Parathyroid adenoma (tissue), 2 donors: ENCODE measurements around the gene GLG1.

Source experiments
- H2AFZ ChIP-seq: fragments of 300-600 bp; sonication (generic); one replicate; pipeline ENCODE4 v1.7.0; 2017; ENCODE audit warnings: antibody characterized with exemption, mild to moderate bottlenecking
- H3K27ac ChIP-seq: fragments of 300-600 bp; sonication (generic); one replicate; pipeline ENCODE4 v1.7.0; 2017
- H3K27me3 ChIP-seq: fragments of 300-600 bp; sonication (generic); one replicate; pipeline ENCODE4 v1.7.0; 2017; ENCODE audit warnings: low read length; ENCODE audit not compliant: control insufficient read depth, insufficient read depth
- H3K36me3 ChIP-seq: fragments of 300-600 bp; sonication (generic); one replicate; pipeline ENCODE4 v1.7.0; 2017; ENCODE audit warnings: low read length; ENCODE audit not compliant: control insufficient read depth, insufficient read depth
- H3K4me1 ChIP-seq: fragments of 300-600 bp; sonication (generic); one replicate; pipeline ENCODE4 v1.7.0; 2017; ENCODE audit warnings: control low read depth
- H3K4me2 ChIP-seq: fragments of 300-600 bp; sonication (generic); one replicate; pipeline ENCODE4 v1.7.0; 2017; ENCODE audit warnings: low read length
- H3K4me3 ChIP-seq: fragments of 300-600 bp; sonication (generic); one replicate; pipeline ENCODE4 v1.7.0; 2017; ENCODE audit warnings: low read depth, low read length
- H3K79me2 ChIP-seq: fragments of 300-600 bp; sonication (generic); one replicate; pipeline ENCODE4 v1.7.0; 2017; ENCODE audit warnings: control low read depth
- H3K9ac ChIP-seq: fragments of 300-600 bp; sonication (generic); one replicate; pipeline ENCODE4 v1.7.0; 2017; ENCODE audit warnings: mild to moderate bottlenecking
- H3K9me3 ChIP-seq: fragments of 300-600 bp; sonication (generic); one replicate; pipeline ENCODE4 v1.7.0; 2017; ENCODE audit warnings: low read length; ENCODE audit not compliant: control insufficient read depth
- CTCF ChIP-seq: fragments of 300-600 bp; sonication (generic); IDR thresholded peaks from one replicate; pipeline ENCODE4 v1.7.0; 2017; ENCODE audit warnings: antibody characterized with exemption, mild to moderate bottlenecking
- donor health status: primary hyperparathyroidism.

Gene GLG1

GRCh38 chr16:74578838-74579237, 28.1 kb downstream of the GLG1 start:
- Histone ChIP-seq H3K27me3 (no peaks in the 10 kb centered on the region), H3K4me3 (no peak overlapping the region), H3K4me2 (no peak overlapping the region), H3K9ac (no peak overlapping the region), H3K79me2 (peaks cover 56% of the 10 kb centered on the region), H3K27ac (no peak overlapping the region), H3K9me3 (no peaks in the 10 kb centered on the region), H3K36me3 (no peaks in the 10 kb centered on the region), H3K4me1 (peaks cover 7% of the 10 kb centered on the region), H2AFZ (no peak overlapping the region)
- no peak for TF ChIP-seq CTCF

- Histone ChIP-seq H3K4me3 (no peak overlapping the region), H3K27me3 (no peaks in the 10 kb centered on the region), H3K4me2 (no peak overlapping the region), H3K36me3 (no peaks in the 10 kb centered on the region), H3K79me2 (peaks cover 54% of the 10 kb centered on the region), H3K4me1 (peaks cover 6% of the 10 kb centered on the region), H3K9ac (no peak overlapping the region), H3K9me3 (no peaks in the 10 kb centered on the region), H2AFZ (no peak overlapping the region), H3K27ac (no peak overlapping the region)
- no peak for TF ChIP-seq CTCF
Measured at GRCh38 chr16:74578433-74578832, 28.5 kb downstream of the GLG1 start.

- Histone ChIP-seq H2AFZ (no peak overlapping the region), H3K27me3 (no peaks in the 10 kb centered on the region), H3K27ac (no peak overlapping the region), H3K79me2 (peaks cover 49% of the 10 kb centered on the region), H3K4me2 (no peak overlapping the region), H3K9ac (no peak overlapping the region), H3K36me3 (no peaks in the 10 kb centered on the region), H3K9me3 (no peaks in the 10 kb centered on the region), H3K4me3 (no peak overlapping the region), H3K4me1 (peaks cover 6% of the 10 kb centered on the region)
- TF ChIP-seq CTCF, result no peak
Measured at GRCh38 chr16:74577882-74578366, 29.0 kb downstream of the GLG1 start.

- no peak overlapping the region for H3K9ac ChIP-seq
- no peak overlapping the region for H3K4me2 ChIP-seq
- H3K36me3 ChIP-seq, result no peaks in the 10 kb centered on the region
- H3K27me3 ChIP-seq, result no peaks in the 10 kb centered on the region
- H3K27ac ChIP-seq, result no peak overlapping the region
- peaks cover 3% of the 10 kb centered on the region for H3K4me1 ChIP-seq
- H3K9me3 ChIP-seq, result no peaks in the 10 kb centered on the region
- TF ChIP-seq CTCF, result no peak
- peaks cover 40% of the 10 kb centered on the region for H3K79me2 ChIP-seq
- H2AFZ ChIP-seq, result no peak overlapping the region
- no peak overlapping the region for H3K4me3 ChIP-seq
Measured at GRCh38 chr16:74575807-74576643, 30.9 kb downstream of the GLG1 start.
